Neuronal stem cell (in vitro differentiated cells): ENCODE data around the gene ARHGAP42.
"Not testable (repeated sequence)": the region's sequence is repeated elsewhere in the genome, so short reads cannot be mapped to it uniquely, and the experiment has no call there.

Experiments used
- DNase-seq: peaks from one replicate; pipeline ENCODE4 v3.0.0-alpha.2; 2013; ENCODE audit warnings: low spot score
- H2AFZ ChIP-seq: one replicate; pipeline ENCODE4 v1.6.1; 2013; ENCODE audit warnings: mild to moderate bottlenecking, low read length, inconsistent platforms
- H2AK5ac ChIP-seq: 2 replicates; pipeline ENCODE4 v1.6.1; 2013; ENCODE audit warnings: low read depth, mild to moderate bottlenecking, inconsistent platforms, low read length, moderate library complexity, mixed read lengths
- H2BK120ac ChIP-seq: 2 replicates; pipeline ENCODE4 v1.6.1; 2013; ENCODE audit warnings: low read depth, mild to moderate bottlenecking, inconsistent platforms, low read length, moderate library complexity, mixed read lengths
- H2BK12ac ChIP-seq: one replicate; pipeline ENCODE4 v1.6.1; 2013; ENCODE audit warnings: low read length, inconsistent platforms
- H2BK15ac ChIP-seq: 2 replicates; pipeline ENCODE4 v1.6.1; 2013; ENCODE audit warnings: mild to moderate bottlenecking, low read length, inconsistent platforms, mixed read lengths
- H2BK5ac ChIP-seq: one replicate; pipeline ENCODE4 v1.6.1; 2013; ENCODE audit warnings: inconsistent platforms, mild to moderate bottlenecking, low read length, moderate library complexity
- H3K14ac ChIP-seq: one replicate; pipeline ENCODE4 v1.6.1; 2013; ENCODE audit warnings: low read length, inconsistent platforms
- H3K18ac ChIP-seq: 2 replicates; pipeline ENCODE4 v1.6.1; 2013; ENCODE audit warnings: low read length, inconsistent platforms
- H3K23ac ChIP-seq: 2 replicates; pipeline ENCODE4 v1.6.1; 2013; ENCODE audit warnings: low read depth, mild to moderate bottlenecking, mixed read lengths, low read length, inconsistent platforms; ENCODE audit not compliant: poor library complexity
- H3K27ac ChIP-seq: replicated peaks from 3 replicates; pipeline ENCODE4 v1.5.1; 2013; ENCODE audit warnings: low read length, inconsistent platforms
- H3K27me3 ChIP-seq, 3 experiments: 2 replicates each; pipeline ENCODE4 v1.6.1; 2013; ENCODE audit warnings: low read length in 3 of 3, mild to moderate bottlenecking in 2 of 3, inconsistent platforms in 1 of 3, low read depth in 1 of 3, mixed read lengths in 1 of 3, moderate library complexity in 1 of 3; ENCODE audit not compliant: control insufficient read depth in 3 of 3, insufficient read depth in 3 of 3
- H3K36me3 ChIP-seq, 2 donors: replicated peaks in 1 of 2; 2 replicates each; pipeline ENCODE4 v1.6.1; 2013; ENCODE audit warnings: low read length in 2 of 2; ENCODE audit not compliant: control insufficient read depth in 2 of 2, insufficient read depth in 2 of 2
- H3K4ac ChIP-seq: 2 replicates; pipeline ENCODE4 v1.6.1; 2013; ENCODE audit warnings: inconsistent platforms, mild to moderate bottlenecking, low read length, moderate library complexity
- H3K4me1 ChIP-seq, 2 donors: 1 replicate in 1 of 2; 2 replicates in 1 of 2; pipeline ENCODE4 v1.6.1; 2013; ENCODE audit warnings: low read length in 2 of 2, low read depth in 1 of 2; ENCODE audit not compliant: control insufficient read depth in 2 of 2, insufficient read depth in 1 of 2
- H3K4me2 ChIP-seq: one replicate; pipeline ENCODE4 v1.6.1; 2013; ENCODE audit warnings: mild to moderate bottlenecking, low read length, inconsistent platforms; ENCODE audit not compliant: insufficient read depth, poor library complexity, severe bottlenecking
- H3K4me3 ChIP-seq, 2 donors: 2 replicates each; pipeline ENCODE4 v1.5.1; 2013; ENCODE audit warnings: low read length in 2 of 2, mild to moderate bottlenecking in 2 of 2, inconsistent platforms in 1 of 2, moderate library complexity in 1 of 2
- H3K79me1 ChIP-seq: one replicate; pipeline ENCODE4 v1.6.1; 2013; ENCODE audit warnings: low read depth, mild to moderate bottlenecking, inconsistent platforms, low read length, moderate library complexity
- H3K9ac ChIP-seq: one replicate; pipeline ENCODE4 v1.6.1; 2013; ENCODE audit warnings: mild to moderate bottlenecking, low read depth, low read length, inconsistent platforms; ENCODE audit not compliant: poor library complexity
- H3K9me3 ChIP-seq, 2 donors: replicated peaks in 1 of 2; 2 replicates each; pipeline versions ENCODE3 to v1.6.1; 2013; ENCODE audit warnings: low read length in 2 of 2, mild to moderate bottlenecking in 2 of 2, inconsistent platforms in 1 of 2, low read depth in 1 of 2, mixed read lengths in 1 of 2, moderate library complexity in 1 of 2; ENCODE audit not compliant: control insufficient read depth in 2 of 2, insufficient read depth in 1 of 2
- H4K8ac ChIP-seq: one replicate; pipeline ENCODE4 v1.6.1; 2013; ENCODE audit warnings: low read depth, mild to moderate bottlenecking, inconsistent platforms, low read length, moderate library complexity
- H4K91ac ChIP-seq: one replicate; pipeline ENCODE4 v1.6.1; 2013; ENCODE audit warnings: low read length, low read depth, mild to moderate bottlenecking, inconsistent platforms; ENCODE audit not compliant: poor library complexity
- WGBS, 2 donors: extraction: QIAGEN DNeasy Blood & Tissue Kit; methylation state at CpG; one replicate each; pipeline ENCODE4 v1.1.7; 2013; ENCODE audit warnings: missing lambda C conversion rate in 2 of 2, mixed read lengths in 1 of 2; ENCODE audit not compliant: insufficient read length in 2 of 2, insufficient replicate concordance in 1 of 2; ENCODE audit errors: extremely low coverage in 2 of 2; 5-methylcytosine and 5-hydroxymethylcytosine counted together

Gene ARHGAP42

DNA sequence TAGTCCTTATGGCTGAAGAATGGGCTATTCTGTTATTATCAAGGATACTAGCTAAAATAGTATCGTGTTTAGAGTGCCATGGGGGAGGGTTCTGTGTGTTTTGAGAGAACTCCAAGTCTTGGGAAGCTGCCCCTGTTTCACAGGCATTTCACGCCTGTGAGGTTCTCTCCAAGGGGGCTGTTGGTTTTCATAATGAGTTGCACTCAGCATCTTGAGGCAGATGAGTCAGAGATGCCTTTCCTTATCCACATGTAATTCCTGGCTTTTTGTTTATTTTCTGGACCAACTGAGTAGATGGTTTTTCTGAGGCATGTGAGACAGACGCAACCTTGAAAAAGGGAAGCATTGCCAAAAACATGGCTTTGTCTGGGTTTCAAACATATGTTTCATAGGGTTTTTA lies 203.7 kb downstream of the ARHGAP42 start:
- no peak overlapping the region for H3K18ac ChIP-seq
- no peak for DNase-seq
- no peak overlapping the region for H3K27ac ChIP-seq
- H4K8ac ChIP-seq, result no peak overlapping the region
- no peak overlapping the region for H2BK12ac ChIP-seq
- no peak overlapping the region for H3K4me2 ChIP-seq
- H2AFZ ChIP-seq, result no peak overlapping the region
- H3K14ac ChIP-seq, result no peak overlapping the region
- no peak overlapping the region for H3K4me3 ChIP-seq
- no peak overlapping the region for H2BK5ac ChIP-seq
- H2BK120ac ChIP-seq, result no peak overlapping the region
- no peaks in the 10 kb centered on the region for H3K9me3 ChIP-seq
- H2AK5ac ChIP-seq, result no peak overlapping the region
- H4K91ac ChIP-seq, result no peak overlapping the region
- H3K36me3 ChIP-seq, result no peaks in the 10 kb centered on the region
- no peaks in the 10 kb centered on the region for H3K27me3 ChIP-seq
- H2BK15ac ChIP-seq, result no peak overlapping the region
- H3K23ac ChIP-seq, result no peak overlapping the region
- H3K79me1 ChIP-seq, result no peaks in the 10 kb centered on the region
- peaks cover 0 to 2% of the 10 kb centered on the region in 2 donors for H3K4me1 ChIP-seq
- no CpG with 5 or more reads among the region's 3 CpGs for WGBS, 2 donors
- no peak overlapping the region for H3K4ac ChIP-seq
- no peak overlapping the region for H3K9ac ChIP-seq

DNA sequence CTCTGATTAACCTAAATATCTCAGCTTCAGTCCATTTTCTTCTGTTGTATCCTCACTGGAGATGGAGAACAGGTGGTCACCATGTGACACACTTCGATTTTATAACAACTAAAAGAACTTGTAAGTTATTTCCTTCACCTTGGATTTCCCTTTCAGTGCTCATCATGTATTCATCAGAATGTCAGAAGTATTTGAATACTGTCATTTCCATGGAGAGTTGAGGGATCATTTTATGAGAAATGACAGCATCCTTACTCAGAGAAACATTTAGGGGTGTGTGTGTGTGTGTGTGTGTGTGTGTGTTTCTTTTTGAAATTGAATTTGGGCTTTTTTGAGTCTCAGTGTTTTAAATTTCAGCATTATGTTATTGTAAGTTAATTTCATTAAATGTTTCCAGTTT lies 205.8 kb downstream of the ARHGAP42 start:
- Histone ChIP-seq H2BK5ac (no peak overlapping the region), H3K36me3 (no peaks in the 10 kb centered on the region), H2BK120ac (no peak overlapping the region), H3K27ac (no peak overlapping the region), H3K18ac (no peak overlapping the region), H4K91ac (no peak overlapping the region), H3K9me3 (no peaks in the 10 kb centered on the region), H4K8ac (no peak overlapping the region), H2AFZ (no peak overlapping the region), H2BK15ac (no peak overlapping the region), H3K4me1 (no peaks in the 10 kb centered on the region), H3K14ac (no peak overlapping the region), H3K4me2 (no peak overlapping the region), H3K23ac (no peak overlapping the region), H3K79me1 (no peaks in the 10 kb centered on the region), H2BK12ac (no peak overlapping the region), H2AK5ac (no peak overlapping the region), H3K9ac (no peak overlapping the region), H3K4me3 (no peak overlapping the region), H3K27me3 (no peaks in the 10 kb centered on the region), H3K4ac (no peak overlapping the region)
- no CpG with 5 or more reads among the region's 1 CpG for WGBS, 2 donors
- DNase-seq, result no peak

DNA sequence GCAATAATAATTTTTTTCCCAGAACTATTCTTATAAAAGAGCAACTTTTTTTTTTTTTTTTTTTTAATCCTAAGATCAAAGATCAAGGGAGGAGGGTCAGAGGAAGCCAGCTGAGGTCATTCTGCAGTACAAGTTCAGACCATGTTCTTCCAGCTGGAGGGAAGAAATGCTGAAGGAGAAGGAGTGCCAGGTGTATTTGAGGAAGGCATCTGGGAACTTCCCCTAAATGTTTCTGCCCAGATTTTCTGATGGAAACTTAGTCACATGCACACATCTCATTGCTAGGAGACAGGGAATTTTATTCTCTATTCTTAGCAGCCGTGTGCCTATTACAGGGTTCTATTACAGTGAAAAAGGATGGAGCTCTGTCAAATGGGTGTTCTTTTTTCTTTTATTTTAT lies 208.4 kb downstream of the ARHGAP42 start:
- Histone ChIP-seq H3K27me3 (no peaks in the 10 kb centered on the region), H3K4me1 (no peaks in the 10 kb centered on the region), H4K8ac (no peak overlapping the region), H3K23ac (no peak overlapping the region), H2BK120ac (no peak overlapping the region), H4K91ac (no peak overlapping the region), H2BK12ac (no peak overlapping the region), H3K9me3 (no peaks in the 10 kb centered on the region), H2BK15ac (no peak overlapping the region), H3K18ac (no peak overlapping the region), H3K36me3 (no peaks in the 10 kb centered on the region), H2AK5ac (no peak overlapping the region), H3K4me2 (no peak overlapping the region), H2AFZ (no peak overlapping the region), H3K4me3 (no peak overlapping the region), H3K79me1 (no peaks in the 10 kb centered on the region), H2BK5ac (no peak overlapping the region), H3K14ac (no peak overlapping the region), H3K27ac (no peak overlapping the region), H3K4ac (no peak overlapping the region), H3K9ac (no peak overlapping the region)
- WGBS, 2 donors, result no CpG with 5 or more reads among the region's 1 CpG
- no peak for DNase-seq

DNA sequence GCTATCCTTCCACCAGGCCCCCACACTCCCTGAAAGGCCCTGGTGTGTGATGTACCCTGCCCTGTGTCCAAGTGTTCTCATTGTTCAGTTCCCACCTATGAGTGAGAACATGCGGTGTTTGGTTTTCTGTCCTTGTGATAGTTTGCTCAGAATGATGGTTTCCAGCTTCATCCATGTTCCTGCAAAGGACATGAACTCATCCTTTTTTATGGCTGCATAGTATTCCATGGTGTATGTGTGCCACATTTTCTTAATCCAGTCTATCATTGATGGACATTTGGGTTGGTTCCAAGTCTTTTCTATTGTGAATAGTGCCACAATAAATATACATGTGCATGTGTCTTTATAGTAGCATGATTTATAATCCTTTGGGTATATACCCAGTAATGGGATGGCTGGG lies 208.9 kb downstream of the ARHGAP42 start:
- not testable (repeated sequence) for H2BK12ac ChIP-seq, H3K4me2 ChIP-seq, H3K9me3 ChIP-seq, H3K4me1 ChIP-seq, H2BK15ac ChIP-seq, H2BK5ac ChIP-seq, H2AFZ ChIP-seq, H3K9ac ChIP-seq, H3K23ac ChIP-seq, H3K18ac ChIP-seq, H3K27ac ChIP-seq, H3K79me1 ChIP-seq, H2AK5ac ChIP-seq, H3K36me3 ChIP-seq, DNase-seq, H3K4me3 ChIP-seq, H3K27me3 ChIP-seq, H4K91ac ChIP-seq, H2BK120ac ChIP-seq, H3K14ac ChIP-seq, H4K8ac ChIP-seq, H3K4ac ChIP-seq
- WGBS, 2 donors, result no CpG with 5 or more reads among the region's 1 CpG
